HepG2 (cell line): ENCODE measurements around the gene GABBR2. TPM values are rescaled to one million over a fixed set of nuclear protein-coding genes. Genes with fewer than 3 reads are reported as not detected.

Experiments
- ATF1 ChIP-seq: IDR thresholded peaks from 2 replicates; pipeline ENCODE4 v1.6.1; 2016; ENCODE audit warnings: mild to moderate bottlenecking, control low read depth
- CREM ChIP-seq, 2 experiments: sonication (generic) in 1 of 2; formaldehyde crosslinking in 1 of 2; IDR thresholded peaks; 2 replicates each; pipeline versions ENCODE4 v1.4.0 to v1.6.1; 2016 to 2020; ENCODE audit warnings: antibody characterized with exemption in 1 of 2, mild to moderate bottlenecking in 1 of 2, missing genetic modification reagents in 1 of 2
- DNMT1 ChIP-seq: sonication (generic); formaldehyde crosslinking; IDR thresholded peaks from 2 replicates; pipeline ENCODE4 v1.5.1; 2020; ENCODE audit warnings: mild to moderate bottlenecking, missing genetic modification reagents
- ERF ChIP-seq: IDR thresholded peaks from 2 replicates; pipeline ENCODE4 v1.6.1; 2018; ENCODE audit warnings: missing biosample characterization, missing genetic modification reagents
- FUBP1 ChIP-seq: sonication (generic); formaldehyde crosslinking; IDR thresholded peaks from 2 replicates; pipeline ENCODE4 v1.5.1; 2020; ENCODE audit warnings: missing genetic modification reagents, mild to moderate bottlenecking, borderline replicate concordance
- JUND ChIP-seq: sonication (generic); formaldehyde crosslinking; IDR thresholded peaks from 2 replicates; pipeline ENCODE4 v1.8.0; 2022; ENCODE audit warnings: mild to moderate bottlenecking, missing genetic modification reagents
- KLF12 ChIP-seq: sonication (generic); formaldehyde crosslinking; IDR thresholded peaks from 2 replicates; pipeline ENCODE4 v1.4.0; 2020; ENCODE audit warnings: missing genetic modification reagents, borderline replicate concordance
- MED8 ChIP-seq: sonication (generic); formaldehyde crosslinking; IDR thresholded peaks from 2 replicates; pipeline ENCODE4 v1.8.1; 2023; ENCODE audit warnings: mild to moderate bottlenecking, missing genetic modification reagents; ENCODE audit not compliant: insufficient replicate concordance
- NFKB2 ChIP-seq: sonication (generic); formaldehyde crosslinking; IDR thresholded peaks from 2 replicates; pipeline ENCODE4 v1.4.0; 2020; ENCODE audit warnings: missing genetic modification reagents, borderline replicate concordance
- SALL2 ChIP-seq: sonication (generic); formaldehyde crosslinking; IDR thresholded peaks from 2 replicates; pipeline ENCODE4 v1.8.1; 2023; ENCODE audit warnings: mild to moderate bottlenecking, missing genetic modification reagents, inconsistent platforms
- TAF1 ChIP-seq: sonication (generic); formaldehyde crosslinking; IDR thresholded peaks from 2 replicates; pipeline ENCODE4 v1.4.0; 2020; ENCODE audit warnings: missing genetic modification reagents
- TBP ChIP-seq: sonication (generic); formaldehyde crosslinking; IDR thresholded peaks from 2 replicates; pipeline ENCODE4 v1.5.0; 2020; ENCODE audit warnings: missing genetic modification reagents
- USF2 ChIP-seq, 2 experiments: sonication (generic) in 1 of 2; formaldehyde crosslinking in 1 of 2; IDR thresholded peaks; 2 replicates each; pipeline versions ENCODE4 v1.5.1 to v1.6.1; 2011 to 2020; ENCODE audit warnings: borderline replicate concordance in 1 of 2, low read depth in 1 of 2, low read length in 1 of 2, mild to moderate bottlenecking in 1 of 2, missing genetic modification reagents in 1 of 2, moderate library complexity in 1 of 2
- ZBTB14 ChIP-seq: sonication (generic); formaldehyde crosslinking; IDR thresholded peaks from 2 replicates; pipeline ENCODE4 v1.4.0; 2020; ENCODE audit warnings: missing genetic modification reagents
- ZBTB8A ChIP-seq: sonication (generic); formaldehyde crosslinking; IDR thresholded peaks from 2 replicates; pipeline ENCODE4 v1.4.0; 2020; ENCODE audit warnings: mild to moderate bottlenecking, low read depth, missing genetic modification reagents, borderline replicate concordance
- ZFAT ChIP-seq: sonication (generic); formaldehyde crosslinking; conservative IDR thresholded peaks from 2 replicates; pipeline ENCODE4 v1.8.1; 2023; ENCODE audit warnings: missing genetic modification reagents, inconsistent platforms
- ZHX1 ChIP-seq: sonication (generic); formaldehyde crosslinking; IDR thresholded peaks from 2 replicates; pipeline ENCODE4 v1.8.1; 2022; ENCODE audit warnings: low read depth, mild to moderate bottlenecking, missing genetic modification reagents
- ZNF598 ChIP-seq: sonication (generic); formaldehyde crosslinking; IDR thresholded peaks from 2 replicates; pipeline ENCODE4 v1.5.1; 2020; ENCODE audit warnings: mild to moderate bottlenecking, missing genetic modification reagents, borderline replicate concordance
- polyA plus RNA-seq, 8 experiments: library from polyadenylated mRNA; depleted of rRNA in 3 of 8; stranded (reverse) in 7 of 8; unstranded in 1 of 8; fragments of >200 nt; fragmentation: Illumina TruSeq in 4 of 8; extraction: Trizol in 4 of 8; gene quantifications; 2 replicates each; pipeline versions ENCODE4 v1.2.1 to v1.2.3, GENCODE V29; 2011 to 2016; ENCODE audit warnings: low read depth in 4 of 8, missing spikeins in 1 of 8, mixed read lengths in 1 of 8; ENCODE audit not compliant: insufficient read depth in 1 of 8
- total RNA-seq, 5 experiments: library from RNA; depleted of rRNA; stranded (reverse); fragments of >200 nt; fragmentation: Illumina TruSeq; extraction: Trizol; gene quantifications; 2 replicates each; pipeline ENCODE4 v1.2.3, GENCODE V29; 2016; ENCODE audit warnings: low read depth in 1 of 5

Gene GABBR2
- total and polyA plus RNA-seq, 2 of the 13 experiments (the other 11 are each of a cell fraction or from before 2014, with no cell fraction given): 0.02 TPM; not detected in 1

GRCh38 chr9:98255578-98256296, 453.0 kb downstream of the GABBR2 start, which contains the start of gene TBC1D2 (continued):
- TF ChIP-seq ZHX1 (CRISPR knock-in tag): peak; percentile 96
- no peak for TF ChIP-seq ZBTB14
- 0 out of 2 replicates have a peak, but pooled peaks have one; percentile 49 for TF ChIP-seq ZFAT (CRISPR knock-in tag)
- TF ChIP-seq TBP (CRISPR knock-in tag): 0 out of 2 replicates have a peak, but pooled peaks have one; percentile 37
- peak; percentile 78 for TF ChIP-seq TAF1 (CRISPR knock-in tag)
- no peak; the same call in 1 of the 2 replicates for TF ChIP-seq ERF (CRISPR knock-in tag)
- TF ChIP-seq JUND: no peak
- TF ChIP-seq KLF12 (CRISPR knock-in tag): peak; percentile 89; the same call in 1 of the 2 replicates
- TF ChIP-seq ZNF598 (CRISPR knock-in tag): peak; percentile 76; the same call in 1 of the 2 replicates
- TF ChIP-seq FUBP1: peak; percentile 77; the same call in 1 of the 2 replicates
- no peak for TF ChIP-seq DNMT1 (CRISPR knock-in tag)
- TF ChIP-seq SALL2: peak; percentile 88
- peak; percentile 65; the same call in 1 of the 2 replicates for TF ChIP-seq ATF1 (CRISPR knock-in tag)
- TF ChIP-seq MED8: peak; percentile 71
- peak; percentile 46 for TF ChIP-seq CREM (IDR thresholded peaks at IDR 0.05)
- no peak for TF ChIP-seq CREM (CRISPR knock-in tag; IDR thresholded peaks at IDR 0.05)
- TF ChIP-seq NFKB2 (CRISPR knock-in tag): peak; percentile 62; the same call in 1 of the 2 replicates
- TF ChIP-seq ZBTB8A (CRISPR knock-in tag): peak; percentile 79; the same call in 1 of the 2 replicates
- TF ChIP-seq USF2 (IDR thresholded peaks at IDR 0.05; ENCODE audit: low read depth, low read length): no peak
- no peak for TF ChIP-seq USF2 (CRISPR knock-in tag; IDR thresholded peaks at IDR 0.05; ENCODE audit: borderline replicate concordance)
